CD8-positive, alpha-beta memory T cell (primary cell): Measurements from ENCODE around the gene CWC22. TPM values are rescaled to one million over a fixed set of nuclear protein-coding genes. Genes with fewer than 3 reads are reported as not detected.

Source experiments
- CTCF ChIA-PET: fragments of 350-600 bp; sonication (Branson Sonifier 250); formaldehyde crosslinking; loops from one replicate; lab custom pipeline; 2021; ENCODE audit warnings: antibody characterized with exemption; lab: Charles Lee
- POLR2A ChIA-PET: fragments of 350-600 bp; sonication (Branson Sonifier 250); formaldehyde crosslinking; loops from one replicate; lab custom pipeline; 2021; ENCODE audit warnings: antibody characterized with exemption; lab: Charles Lee
- DNase-seq, 5 donors: peaks; one replicate each; pipeline versions ENCODE4 v3.0.0 to v3.0.0-alpha.2; 2020 to 2022; ENCODE audit warnings: mixed read lengths in 1 of 5
- H3K27ac ChIP-seq: one replicate; pipeline ENCODE4 v1.7.0; 2013; ENCODE audit warnings: low read depth, mild to moderate bottlenecking, low read length, moderate library complexity
- H3K27me3 ChIP-seq: 2 replicates; pipeline ENCODE4 v1.7.0; 2013; ENCODE audit warnings: low read length, mild to moderate bottlenecking; ENCODE audit not compliant: insufficient read depth, poor library complexity, severe bottlenecking
- H3K36me3 ChIP-seq: 2 replicates; pipeline ENCODE4 v1.7.0; 2013; ENCODE audit warnings: mild to moderate bottlenecking, low read length, moderate library complexity; ENCODE audit not compliant: insufficient read depth
- H3K4me1 ChIP-seq: 2 replicates; pipeline ENCODE4 v1.7.0; 2013; ENCODE audit warnings: mild to moderate bottlenecking, low read length, moderate library complexity; ENCODE audit not compliant: insufficient read depth
- H3K4me3 ChIP-seq: 2 replicates; pipeline ENCODE4 v1.7.0; 2013; ENCODE audit warnings: mild to moderate bottlenecking, low read length
- H3K9me3 ChIP-seq: 2 replicates; pipeline ENCODE4 v1.7.0; 2013; ENCODE audit warnings: mild to moderate bottlenecking, low read length
- H3K27ac Mint-ChIP-seq, 8 donors: one replicate each; pipeline ENCODE4 v1.8.0; 2020 to 2021; ENCODE audit warnings: mixed read lengths in 8 of 8, mild to moderate bottlenecking in 6 of 8, inconsistent platforms in 3 of 8, moderate library complexity in 3 of 8
- H3K27me3 Mint-ChIP-seq, 2 donors: one replicate each; pipeline ENCODE4 v1.8.0; 2020 to 2021; ENCODE audit warnings: mixed read lengths in 2 of 2, mild to moderate bottlenecking in 1 of 2, moderate library complexity in 1 of 2
- H3K36me3 Mint-ChIP-seq, 3 donors: one replicate each; pipeline ENCODE4 v1.8.0; 2020 to 2021; ENCODE audit warnings: mixed read lengths in 3 of 3, inconsistent platforms in 1 of 3, mild to moderate bottlenecking in 1 of 3
- H3K4me1 Mint-ChIP-seq, 3 donors: one replicate each; pipeline ENCODE4 v1.8.0; 2020 to 2021; ENCODE audit warnings: mixed read lengths in 3 of 3, inconsistent platforms in 1 of 3, mild to moderate bottlenecking in 1 of 3
- H3K4me3 Mint-ChIP-seq, 7 donors: one replicate each; pipeline ENCODE4 v1.8.0; 2020 to 2021; ENCODE audit warnings: mixed read lengths in 7 of 7, mild to moderate bottlenecking in 6 of 7, moderate library complexity in 4 of 7, inconsistent platforms in 2 of 7
- H3K9me3 Mint-ChIP-seq, 5 donors: one replicate each; pipeline ENCODE4 v1.8.0; 2020 to 2022; ENCODE audit warnings: mixed read lengths in 5 of 5, mild to moderate bottlenecking in 3 of 5, moderate library complexity in 2 of 5, inconsistent platforms in 1 of 5
- polyA plus RNA-seq: library from polyadenylated mRNA; unstranded; fragments of 300-500 nt; fragmentation: Illumina TruSeq; gene quantifications from one replicate; pipeline ENCODE4 v1.2.3, GENCODE V29; 2021
- total RNA-seq, 2 experiments: library from RNA; stranded (reverse); gene quantifications; one replicate each; pipeline ENCODE4 v1.2.3, GENCODE V29; 2021

The CWC22 gene
- total and polyA plus RNA-seq, 3 experiments from 2014 or later, result 30.9 to 32.7 (median 31.0) TPM

GRCh38 chr2:179946810-179947615 lies 60.1 kb downstream of the CWC22 start:
- Histone ChIP-seq H3K36me3 (peaks cover 20% of the 10 kb centered on the region), H3K4me1 (no peaks in the 10 kb centered on the region), H3K27ac (no peak overlapping the region), H3K9me3 (no peaks in the 10 kb centered on the region), H3K27me3 (no peaks in the 10 kb centered on the region), H3K4me3 (no peak overlapping the region)
- peaks cover 21 to 67% (median 33%) of the 10 kb centered on the region in 3 donors for H3K36me3 Mint-ChIP-seq
- CTCF ChIA-PET, result no interaction called here
- no peak overlapping the region for H3K4me3 Mint-ChIP-seq
- no peaks in the 10 kb centered on the region for H3K4me1 Mint-ChIP-seq
- H3K27ac Mint-ChIP-seq, result no peak overlapping the region
- DNase-seq, result no peak
- H3K9me3 Mint-ChIP-seq, result no peaks in the 10 kb centered on the region
- no peaks in the 10 kb centered on the region for H3K27me3 Mint-ChIP-seq
- POLR2A ChIA-PET, result no interaction called here

- Mint-ChIP-seq H3K27ac (no peak overlapping the region), H3K4me1 (no peaks in the 10 kb centered on the region), H3K36me3 (peaks cover 21 to 62% (median 32%) of the 10 kb centered on the region in 3 donors), H3K27me3 (no peaks in the 10 kb centered on the region), H3K9me3 (no peaks in the 10 kb centered on the region), H3K4me3 (no peak overlapping the region)
- Histone ChIP-seq H3K36me3 (peaks cover 16% of the 10 kb centered on the region), H3K9me3 (no peaks in the 10 kb centered on the region), H3K27ac (no peak overlapping the region), H3K27me3 (no peaks in the 10 kb centered on the region), H3K4me1 (no peaks in the 10 kb centered on the region), H3K4me3 (no peak overlapping the region)
- no peak for DNase-seq
- ChIA-PET POLR2A (no interaction called here), CTCF (no interaction called here)
These were observed 60.8 kb downstream of the CWC22 start for GRCh38 chr2:179946346-179946745.

- Histone ChIP-seq H3K27ac (no peak overlapping the region), H3K27me3 (no peaks in the 10 kb centered on the region), H3K4me1 (no peaks in the 10 kb centered on the region), H3K36me3 (no peaks in the 10 kb centered on the region), H3K9me3 (no peaks in the 10 kb centered on the region), H3K4me3 (no peak overlapping the region)
- no peaks in the 10 kb centered on the region for H3K9me3 Mint-ChIP-seq
- H3K36me3 Mint-ChIP-seq, result peaks cover 14 to 27% (median 20%) of the 10 kb centered on the region in 3 donors
- no peak overlapping the region for H3K4me3 Mint-ChIP-seq
- no peak for DNase-seq
- no peaks in the 10 kb centered on the region for H3K4me1 Mint-ChIP-seq
- ChIA-PET CTCF (no interaction called here), POLR2A (no interaction called here)
- no peaks in the 10 kb centered on the region for H3K27me3 Mint-ChIP-seq
- no peak overlapping the region for H3K27ac Mint-ChIP-seq
These were observed 67.8 kb downstream of the CWC22 start for GRCh38 chr2:179939259-179939658.

GRCh38 chr2:179938026-179938425 lies 69.1 kb downstream of the CWC22 start:
- H3K27me3 ChIP-seq, result no peaks in the 10 kb centered on the region
- no peaks in the 10 kb centered on the region for H3K9me3 Mint-ChIP-seq
- POLR2A ChIA-PET, result no interaction called here
- no peaks in the 10 kb centered on the region for H3K9me3 ChIP-seq
- no peaks in the 10 kb centered on the region for H3K36me3 ChIP-seq
- no peaks in the 10 kb centered on the region for H3K4me1 ChIP-seq
- H3K27me3 Mint-ChIP-seq, result no peaks in the 10 kb centered on the region
- no peak overlapping the region for H3K27ac Mint-ChIP-seq
- H3K4me3 ChIP-seq, result no peak overlapping the region
- peaks cover 17 to 35% (median 29%) of the 10 kb centered on the region in 3 donors for H3K36me3 Mint-ChIP-seq
- no peaks in the 10 kb centered on the region for H3K4me1 Mint-ChIP-seq
- H3K27ac ChIP-seq, result no peak overlapping the region
- no peak for DNase-seq
- CTCF ChIA-PET, result no interaction called here
- no peak overlapping the region for H3K4me3 Mint-ChIP-seq

GRCh38 chr2:179936654-179937053 lies 70.4 kb downstream of the CWC22 start:
- no peak overlapping the region for H3K27ac ChIP-seq
- H3K9me3 ChIP-seq, result no peaks in the 10 kb centered on the region
- peaks cover 0 to 2% (median 0%) of the 10 kb centered on the region in 5 donors for H3K9me3 Mint-ChIP-seq
- no peaks in the 10 kb centered on the region for H3K27me3 Mint-ChIP-seq
- no peak overlapping the region for H3K27ac Mint-ChIP-seq
- H3K27me3 ChIP-seq, result no peaks in the 10 kb centered on the region
- CTCF ChIA-PET, result interaction anchor here (0.7 kb wide), 1 partner anchor 10 kb away, joined by 3 read pairs; no protein-coding TSS in a partner anchor
- no peaks in the 10 kb centered on the region for H3K4me1 ChIP-seq
- H3K4me3 ChIP-seq, result no peak overlapping the region
- POLR2A ChIA-PET, result no interaction called here
- no peaks in the 10 kb centered on the region for H3K36me3 ChIP-seq
- H3K36me3 Mint-ChIP-seq, result peaks cover 18 to 42% (median 37%) of the 10 kb centered on the region in 3 donors
- H3K4me1 Mint-ChIP-seq, result no peaks in the 10 kb centered on the region
- no peak overlapping the region for H3K4me3 Mint-ChIP-seq
- DNase-seq, result no peak

GRCh38 chr2:179936141-179936540 lies 71.0 kb downstream of the CWC22 start:
- ChIA-PET POLR2A (no interaction called here), CTCF (no interaction called here)
- DNase-seq, result no peak
- H3K36me3 ChIP-seq, result no peaks in the 10 kb centered on the region
- Mint-ChIP-seq H3K4me1 (no peaks in the 10 kb centered on the region), H3K9me3 (peaks cover 0 to 5% (median 3%) of the 10 kb centered on the region in 5 donors), H3K36me3 (peaks cover 19 to 48% (median 42%) of the 10 kb centered on the region in 3 donors), H3K27me3 (no peaks in the 10 kb centered on the region), H3K4me3 (no peak overlapping the region), H3K27ac (no peak overlapping the region)
- H3K27ac ChIP-seq, result no peak overlapping the region
- H3K4me1 ChIP-seq, result no peaks in the 10 kb centered on the region
- no peak overlapping the region for H3K4me3 ChIP-seq
- no peaks in the 10 kb centered on the region for H3K9me3 ChIP-seq
- no peaks in the 10 kb centered on the region for H3K27me3 ChIP-seq

GRCh38 chr2:179932786-179933185 lies 74.3 kb downstream of the CWC22 start:
- Mint-ChIP-seq H3K27me3 (peaks cover 0 to 1% of the 10 kb centered on the region in 2 donors), H3K4me1 (no peaks in the 10 kb centered on the region), H3K4me3 (no peak overlapping the region), H3K36me3 (peaks cover 18 to 55% (median 51%) of the 10 kb centered on the region in 3 donors), H3K9me3 (peaks cover 10 to 32% (median 16%) of the 10 kb centered on the region in 5 donors), H3K27ac (no peak overlapping the region)
- ChIA-PET CTCF (no interaction called here), POLR2A (no interaction called here)
- Histone ChIP-seq H3K4me3 (no peak overlapping the region), H3K27ac (no peak overlapping the region), H3K27me3 (no peaks in the 10 kb centered on the region), H3K36me3 (no peaks in the 10 kb centered on the region), H3K9me3 (no peaks in the 10 kb centered on the region), H3K4me1 (no peaks in the 10 kb centered on the region)
- DNase-seq, result no peak

GRCh38 chr2:179931502-179931901 lies 75.6 kb downstream of the CWC22 start:
- Histone ChIP-seq H3K27me3 (no peaks in the 10 kb centered on the region), H3K4me1 (no peaks in the 10 kb centered on the region), H3K4me3 (no peak overlapping the region), H3K36me3 (no peaks in the 10 kb centered on the region), H3K9me3 (peaks cover 5% of the 10 kb centered on the region), H3K27ac (no peak overlapping the region)
- DNase-seq, result no peak
- ChIA-PET POLR2A (no interaction called here), CTCF (no interaction called here)
- peaks cover 0 to 1% of the 10 kb centered on the region in 2 donors for H3K27me3 Mint-ChIP-seq
- no peak overlapping the region for H3K27ac Mint-ChIP-seq
- no peak overlapping the region for H3K4me3 Mint-ChIP-seq
- H3K9me3 Mint-ChIP-seq, result peaks cover 22 to 43% (median 24%) of the 10 kb centered on the region in 5 donors
- H3K4me1 Mint-ChIP-seq, result no peaks in the 10 kb centered on the region
- H3K36me3 Mint-ChIP-seq, result peaks cover 18 to 64% (median 51%) of the 10 kb centered on the region in 3 donors
